Measurements from ENCODE around the gene FADS3. TPM values are rescaled to one million over a fixed set of nuclear protein-coding genes. Genes with fewer than 3 reads are reported as not detected.

The FADS3 gene
- total RNA-seq, 1 donor from 2014 or later = 117 TPM

DNA sequence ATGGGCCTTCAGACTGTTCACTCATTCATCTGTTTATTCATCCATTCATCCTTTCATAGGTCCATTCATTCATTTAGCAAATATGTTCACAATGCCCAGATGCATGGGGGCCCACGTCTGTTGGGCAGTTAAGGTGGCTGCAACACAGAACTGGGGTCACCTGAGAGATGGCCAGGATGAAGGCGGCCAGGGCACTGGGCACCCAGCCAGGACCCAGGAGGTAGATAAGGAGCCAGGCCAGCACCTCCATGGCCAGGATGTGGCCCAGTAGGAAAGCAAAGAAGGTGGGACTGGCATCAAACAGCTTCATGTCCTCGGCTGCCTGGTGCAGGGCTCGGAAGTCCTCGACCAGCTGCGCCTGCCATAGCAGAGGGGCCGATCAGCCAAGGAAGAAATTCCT lies 12.2 kb downstream of the FADS3 start:
- H3K27me3 Mint-ChIP-seq (ENCODE audit: unreplicated experiment) = no peaks in the 10 kb centered on the region
- no peak overlapping the region for H3K27ac Mint-ChIP-seq (ENCODE audit: unreplicated experiment)
- no peak for DNase-seq (ENCODE audit: extremely low spot score, unreplicated experiment)
- TF ChIP-seq, protein P1, sequence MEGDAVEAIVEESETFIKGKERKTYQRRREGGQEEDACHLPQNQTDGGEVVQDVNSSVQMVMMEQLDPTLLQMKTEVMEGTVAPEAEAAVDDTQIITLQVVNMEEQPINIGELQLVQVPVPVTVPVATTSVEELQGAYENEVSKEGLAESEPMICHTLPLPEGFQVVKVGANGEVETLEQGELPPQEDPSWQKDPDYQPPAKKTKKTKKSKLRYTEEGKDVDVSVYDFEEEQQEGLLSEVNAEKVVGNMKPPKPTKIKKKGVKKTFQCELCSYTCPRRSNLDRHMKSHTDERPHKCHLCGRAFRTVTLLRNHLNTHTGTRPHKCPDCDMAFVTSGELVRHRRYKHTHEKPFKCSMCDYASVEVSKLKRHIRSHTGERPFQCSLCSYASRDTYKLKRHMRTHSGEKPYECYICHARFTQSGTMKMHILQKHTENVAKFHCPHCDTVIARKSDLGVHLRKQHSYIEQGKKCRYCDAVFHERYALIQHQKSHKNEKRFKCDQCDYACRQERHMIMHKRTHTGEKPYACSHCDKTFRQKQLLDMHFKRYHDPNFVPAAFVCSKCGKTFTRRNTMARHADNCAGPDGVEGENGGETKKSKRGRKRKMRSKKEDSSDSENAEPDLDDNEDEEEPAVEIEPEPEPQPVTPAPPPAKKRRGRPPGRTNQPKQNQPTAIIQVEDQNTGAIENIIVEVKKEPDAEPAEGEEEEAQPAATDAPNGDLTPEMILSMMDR (IDR thresholded peaks at IDR 0.05) = no peak
- H3K9me3 Mint-ChIP-seq (ENCODE audit: unreplicated experiment) = no peaks in the 10 kb centered on the region
- H3K4me1 Mint-ChIP-seq (ENCODE audit: unreplicated experiment) = peaks cover 44% of the 10 kb centered on the region
- no peak overlapping the region for H3K4me3 Mint-ChIP-seq (ENCODE audit: unreplicated experiment)
- peaks cover 13% of the 10 kb centered on the region for H3K36me3 Mint-ChIP-seq (ENCODE audit: unreplicated experiment)

DNA sequence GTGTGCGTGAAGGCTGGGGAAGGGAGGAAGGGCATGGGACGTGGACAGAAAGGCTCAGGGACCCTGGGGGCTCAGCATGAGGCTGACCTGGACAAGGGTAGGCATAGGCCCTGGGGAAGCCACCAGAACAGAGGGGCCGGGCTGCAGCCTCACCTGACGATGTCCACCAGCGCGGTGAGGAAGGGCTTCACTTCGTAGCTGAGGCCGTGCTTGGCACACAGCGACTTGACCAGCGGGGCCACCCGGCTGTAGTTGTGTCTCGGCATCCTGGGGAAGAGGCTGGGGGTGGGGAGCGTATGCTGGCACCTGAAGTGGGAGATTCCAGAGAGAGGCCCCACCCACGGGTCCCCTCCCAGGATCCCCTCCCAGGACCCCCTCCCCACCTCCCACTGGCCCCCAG lies 15.6 kb downstream of the FADS3 start:
- H3K4me3 Mint-ChIP-seq (ENCODE audit: unreplicated experiment) = no peak overlapping the region
- no peaks in the 10 kb centered on the region for H3K9me3 Mint-ChIP-seq (ENCODE audit: unreplicated experiment)
- TF ChIP-seq, protein P1 (IDR thresholded peaks at IDR 0.05) = no peak
- peaks cover 11% of the 10 kb centered on the region for H3K36me3 Mint-ChIP-seq (ENCODE audit: unreplicated experiment)
- no peaks in the 10 kb centered on the region for H3K27me3 Mint-ChIP-seq (ENCODE audit: unreplicated experiment)
- no peak overlapping the region for H3K27ac Mint-ChIP-seq (ENCODE audit: unreplicated experiment)
- peaks cover 34% of the 10 kb centered on the region for H3K4me1 Mint-ChIP-seq (ENCODE audit: unreplicated experiment)
- no peak for DNase-seq (ENCODE audit: extremely low spot score, unreplicated experiment)

DNA sequence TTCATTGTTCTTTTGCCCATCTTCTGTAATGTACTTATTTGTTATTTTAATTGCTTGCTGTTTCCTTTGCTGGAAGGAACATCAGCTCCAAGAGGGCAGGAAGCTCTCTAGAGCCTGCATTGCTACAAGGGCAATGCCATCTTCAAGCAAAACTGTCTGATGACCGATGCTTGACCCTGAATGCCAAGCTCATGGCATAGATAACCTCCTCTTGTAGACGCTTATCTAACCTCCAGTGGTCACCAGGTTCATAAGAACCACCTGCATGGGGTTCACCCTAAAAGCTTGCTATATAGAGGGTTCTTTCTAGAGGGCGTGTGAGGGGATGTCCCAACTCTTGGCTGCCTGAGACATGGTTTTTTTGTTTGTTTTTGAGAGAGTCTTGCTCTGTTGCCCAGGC lies 16.5 kb downstream of the FADS3 start:
- DNase-seq (ENCODE audit: extremely low spot score, unreplicated experiment) = no peak
- Mint-ChIP-seq H3K27ac (ENCODE audit: unreplicated experiment) (no peak overlapping the region), H3K9me3 (ENCODE audit: unreplicated experiment) (no peaks in the 10 kb centered on the region), H3K4me1 (ENCODE audit: unreplicated experiment) (peaks cover 32% of the 10 kb centered on the region), H3K4me3 (ENCODE audit: unreplicated experiment) (no peak overlapping the region), H3K27me3 (ENCODE audit: unreplicated experiment) (no peaks in the 10 kb centered on the region), H3K36me3 (ENCODE audit: unreplicated experiment) (peaks cover 11% of the 10 kb centered on the region)
- TF ChIP-seq, protein P1 (IDR thresholded peaks at IDR 0.05) = no peak

DNA sequence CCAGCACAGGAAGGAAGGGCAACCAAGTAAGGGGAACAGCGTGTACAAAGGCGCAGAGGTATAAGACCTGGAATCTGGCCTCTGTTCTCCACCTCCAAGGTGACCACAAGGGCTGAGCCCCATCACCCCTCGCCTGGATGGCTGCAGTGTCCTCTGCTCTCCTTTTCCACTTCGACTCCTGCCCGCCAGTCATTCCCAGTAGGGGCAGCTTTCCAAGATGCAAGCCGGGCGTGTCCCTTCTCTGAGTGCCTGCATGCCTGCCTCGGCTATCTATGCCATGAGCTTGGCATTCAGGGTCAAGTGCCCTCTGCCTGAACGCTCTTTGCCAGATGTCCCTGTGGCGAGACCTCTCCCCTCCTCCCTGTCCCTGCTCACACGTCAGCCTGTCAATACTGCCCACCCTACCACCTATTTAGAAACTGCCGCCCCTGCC lies 17.0 kb downstream of the FADS3 start:
- peaks cover 11% of the 10 kb centered on the region for H3K36me3 Mint-ChIP-seq (ENCODE audit: unreplicated experiment)
- DNase-seq (ENCODE audit: extremely low spot score, unreplicated experiment) = no peak
- H3K4me1 Mint-ChIP-seq (ENCODE audit: unreplicated experiment) = peaks cover 35% of the 10 kb centered on the region
- H3K9me3 Mint-ChIP-seq (ENCODE audit: unreplicated experiment) = no peaks in the 10 kb centered on the region
- H3K27ac Mint-ChIP-seq (ENCODE audit: unreplicated experiment) = peak overlapping the region; percentile 68
- TF ChIP-seq, protein P1 (IDR thresholded peaks at IDR 0.05) = no peak
- no peak overlapping the region for H3K4me3 Mint-ChIP-seq (ENCODE audit: unreplicated experiment)
- no peaks in the 10 kb centered on the region for H3K27me3 Mint-ChIP-seq (ENCODE audit: unreplicated experiment)

DNA sequence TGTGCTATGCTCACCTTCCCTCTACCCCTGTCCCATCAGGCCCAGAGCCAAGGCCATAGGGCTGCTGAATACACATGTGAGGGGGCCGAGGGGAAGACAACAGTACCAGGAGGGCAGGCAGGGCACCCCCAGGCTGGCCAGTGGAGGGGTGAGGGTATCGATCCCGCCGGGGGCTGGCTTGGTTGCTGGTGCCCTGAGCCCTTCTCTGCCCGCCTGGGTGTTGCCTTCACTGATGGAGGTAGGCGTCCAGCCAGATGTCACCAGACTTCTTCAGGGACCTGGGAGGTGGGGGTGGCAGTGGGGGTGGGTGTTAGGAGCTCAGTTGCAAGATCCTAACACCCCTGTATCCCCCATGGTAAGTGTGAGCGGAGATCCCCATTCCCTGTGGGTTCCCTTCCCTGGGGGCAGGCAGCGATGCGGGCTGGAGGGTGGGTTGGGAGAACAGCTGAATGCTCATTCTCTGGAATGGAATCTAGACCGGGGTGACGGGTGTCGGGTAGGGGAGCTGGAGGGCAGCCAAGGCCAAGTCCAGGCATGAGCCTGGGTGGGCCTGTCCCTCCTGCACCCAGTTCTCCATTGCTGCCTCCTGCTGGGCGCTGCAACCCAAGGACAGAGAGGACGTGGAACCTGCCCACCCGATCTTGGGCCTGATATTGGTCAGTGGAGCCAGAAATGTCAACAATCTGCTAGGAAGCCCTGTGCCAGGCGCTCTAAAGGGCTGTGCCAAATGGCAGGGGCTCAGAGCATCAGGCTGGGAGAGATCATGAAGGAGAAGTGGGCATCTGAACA lies 17.6 kb downstream of the FADS3 start:
- no peak for DNase-seq (ENCODE audit: extremely low spot score, unreplicated experiment)
- no peaks in the 10 kb centered on the region for H3K27me3 Mint-ChIP-seq (ENCODE audit: unreplicated experiment)
- peaks cover 11% of the 10 kb centered on the region for H3K36me3 Mint-ChIP-seq (ENCODE audit: unreplicated experiment)
- H3K9me3 Mint-ChIP-seq (ENCODE audit: unreplicated experiment) = no peaks in the 10 kb centered on the region
- H3K27ac Mint-ChIP-seq (ENCODE audit: unreplicated experiment) = peak overlapping the region; percentile 63
- peaks cover 35% of the 10 kb centered on the region for H3K4me1 Mint-ChIP-seq (ENCODE audit: unreplicated experiment)
- TF ChIP-seq, protein P1 (IDR thresholded peaks at IDR 0.05) = no peak
- H3K4me3 Mint-ChIP-seq (ENCODE audit: unreplicated experiment) = no peak overlapping the region
